Activated B cell treated with CpG ODN at 0.5 μM for 24 hours (primary cell): ENCODE data around the gene TIMP2. TPM values are rescaled to one million over a fixed set of nuclear protein-coding genes. Genes with fewer than 3 reads are reported as not detected.

Experiments
- ATAC-seq: fragments of 200-7000 bp; cut with Tn5 transposase; one replicate; pipeline ENCODE4 v1.10.0; 2021; ENCODE audit warnings: low read depth, mild to moderate bottlenecking, moderate library complexity
- CTCF ChIA-PET: fragments of 350-600 bp; sonication (Branson Sonifier 250); formaldehyde crosslinking; loops from one replicate; lab custom pipeline; 2021; ENCODE audit warnings: antibody characterized with exemption; lab: Charles Lee
- POLR2A ChIA-PET: fragments of 350-600 bp; sonication (Branson Sonifier 250); formaldehyde crosslinking; loops from one replicate; lab custom pipeline; 2021; ENCODE audit warnings: antibody characterized with exemption; lab: Charles Lee
- DNase-seq: peaks from one replicate; pipeline ENCODE4 v3.0.0; 2022
- H3K27ac Mint-ChIP-seq: one replicate; pipeline ENCODE4 v1.8.0; 2020; ENCODE audit warnings: mixed read lengths
- H3K27me3 Mint-ChIP-seq: one replicate; pipeline ENCODE4 v1.8.0; 2021; ENCODE audit warnings: mixed read lengths
- H3K36me3 Mint-ChIP-seq: one replicate; pipeline ENCODE4 v1.8.0; 2021; ENCODE audit warnings: low read depth, mixed read lengths
- H3K4me1 Mint-ChIP-seq: one replicate; pipeline ENCODE4 v1.8.0; 2021; ENCODE audit warnings: mixed read lengths
- H3K4me3 Mint-ChIP-seq: one replicate; pipeline ENCODE4 v1.8.0; 2020; ENCODE audit warnings: mild to moderate bottlenecking, mixed read lengths
- H3K9me3 Mint-ChIP-seq: one replicate; pipeline ENCODE4 v1.8.0; 2020; ENCODE audit warnings: mixed read lengths
- CTCF ChIP-seq: fragments of 200-600 bp; IDR thresholded peaks from one replicate; pipeline ENCODE4 v1.8.0; 2022; ENCODE audit warnings: antibody characterized with exemption, mild to moderate bottlenecking
- intact Hi-C: fragments of 100-400 bp; cut with micrococcal nuclease; formaldehyde crosslinking; loops from one replicate; pipeline ENCODE4 v1.15.1; 2024
- total RNA-seq: library from RNA; stranded (reverse); gene quantifications from 2 replicates; pipeline ENCODE4 v1.2.3, GENCODE V29; 2022

TIMP2 gene
- total RNA-seq, 1 donor from 2014 or later: 4.2 TPM

- no peaks in the 10 kb centered on the region for H3K27me3 Mint-ChIP-seq
- H3K27ac Mint-ChIP-seq: no peak overlapping the region
- peaks cover 9% of the 10 kb centered on the region for H3K4me1 Mint-ChIP-seq
- intact Hi-C loops: no loop called here
- H3K9me3 Mint-ChIP-seq: no peaks in the 10 kb centered on the region
- DNase-seq (no peak), ATAC-seq (no peak)
- ChIA-PET CTCF (no interaction called here), POLR2A (no interaction called here)
- H3K4me3 Mint-ChIP-seq: no peak overlapping the region
- no peak for TF ChIP-seq CTCF
- H3K36me3 Mint-ChIP-seq: peaks cover 94% of the 10 kb centered on the region
Measured at GRCh38 chr17:78831688-78832540, 93.3 kb downstream of the TIMP2 start.

GRCh38 chr17:78829477-78829876 is 95.7 kb downstream of the TIMP2 start:
- Mint-ChIP-seq H3K36me3 (peaks cover 94% of the 10 kb centered on the region), H3K27me3 (no peaks in the 10 kb centered on the region), H3K4me1 (peaks cover 8% of the 10 kb centered on the region), H3K9me3 (no peaks in the 10 kb centered on the region), H3K27ac (no peak overlapping the region), H3K4me3 (no peak overlapping the region)
- TF ChIP-seq CTCF: no peak
- intact Hi-C loops: no loop called here
- ATAC-seq (no peak), DNase-seq (no peak)
- POLR2A ChIA-PET: no interaction called here
- CTCF ChIA-PET: no interaction called here

GRCh38 chr17:78828470-78829185 is 96.6 kb downstream of the TIMP2 start:
- ChIA-PET CTCF (interaction anchor here (1.3 kb wide), 1 partner anchor 332 kb away, joined by 3 read pairs; no protein-coding TSS in a partner anchor), POLR2A (no interaction called here)
- no peak for ATAC-seq
- DNase-seq: no peak
- intact Hi-C loops: no loop called here
- Mint-ChIP-seq H3K4me1 (peaks cover 8% of the 10 kb centered on the region), H3K27ac (no peak overlapping the region), H3K27me3 (no peaks in the 10 kb centered on the region), H3K4me3 (no peak overlapping the region), H3K36me3 (peaks cover 96% of the 10 kb centered on the region), H3K9me3 (no peaks in the 10 kb centered on the region)
- no peak for TF ChIP-seq CTCF

GRCh38 chr17:78826836-78827509 is 98.2 kb downstream of the TIMP2 start:
- H3K27ac Mint-ChIP-seq: no peak overlapping the region
- ChIA-PET CTCF (interaction anchor here (1.1 kb wide), 1 partner anchor 39 kb away, joined by 3 read pairs; no protein-coding TSS in a partner anchor), POLR2A (no interaction called here)
- H3K27me3 Mint-ChIP-seq: no peaks in the 10 kb centered on the region
- peaks cover 95% of the 10 kb centered on the region for H3K36me3 Mint-ChIP-seq
- TF ChIP-seq CTCF: no peak
- intact Hi-C loops: no loop called here
- ATAC-seq: no peak
- H3K9me3 Mint-ChIP-seq: no peaks in the 10 kb centered on the region
- H3K4me1 Mint-ChIP-seq: peaks cover 8% of the 10 kb centered on the region
- no peak overlapping the region for H3K4me3 Mint-ChIP-seq
- DNase-seq: no peak
